Activated T-helper 1 cell treated with anti-CD3 and anti-CD28 coated beads, Interleukin-2, amount 50 U/mL, for 16 hours (primary cell): ENCODE data around the gene APBA2.
"Not testable (repeated sequence)": the region's sequence is repeated elsewhere in the genome, so short reads cannot be mapped to it uniquely, and the experiment has no call there.

Experiments used
- DNase-seq, 2 donors: peaks; one replicate each; pipeline ENCODE4 v3.0.0-alpha.2; 2020; ENCODE audit warnings: low read depth in 1 of 2, low spot score in 1 of 2

Gene APBA2

GRCh38 chr15:28885630-28886430 is at the start of gene APBA2:
Gene APBA2 (plus strand): TSS chr15:28885974. CDS start chr15:29053885, 167,911 bp downstream.
- peak in 1 of 2 donors; percentile 17 for DNase-seq

GRCh38 chr15:28840285-28840684 is 45.5 kb upstream of the APBA2 start:
- DNase-seq = not testable (repeated sequence)

GRCh38 chr15:28842210-28842609 is 43.6 kb upstream of the APBA2 start:
- not testable (repeated sequence) for DNase-seq

- not testable (repeated sequence) for DNase-seq
Measured at GRCh38 chr15:28843520-28843919, 42.3 kb upstream of the APBA2 start.

GRCh38 chr15:28844147-28844546 is 41.6 kb upstream of the APBA2 start:
- not testable (repeated sequence) for DNase-seq

- not testable (repeated sequence) for DNase-seq
Measured at GRCh38 chr15:28847247-28847646, 38.5 kb upstream of the APBA2 start.

GRCh38 chr15:28847959-28848358 is 37.8 kb upstream of the APBA2 start:
- not testable (repeated sequence) for DNase-seq

- DNase-seq = not testable (repeated sequence)
Measured at GRCh38 chr15:28848521-28848920, 37.3 kb upstream of the APBA2 start, which contains the start of gene GOLGA6L7. Gene GOLGA6L7 (minus strand): TSS chr15:28848644. CDS start chr15:28848549, 95 bp downstream.

GRCh38 chr15:28849271-28849670 is 36.5 kb upstream of the APBA2 start:
- DNase-seq = not testable (repeated sequence)

GRCh38 chr15:28849766-28850165 is 36.0 kb upstream of the APBA2 start:
- DNase-seq = not testable (repeated sequence)

- DNase-seq = not testable (repeated sequence)
Measured at GRCh38 chr15:28853654-28854053, 32.1 kb upstream of the APBA2 start.

GRCh38 chr15:28854578-28854977 is 31.2 kb upstream of the APBA2 start:
- not testable (repeated sequence) for DNase-seq

GRCh38 chr15:28861031-28861534 is 24.7 kb upstream of the APBA2 start:
- DNase-seq = no peak

- not testable (repeated sequence) for DNase-seq
Measured at GRCh38 chr15:28861589-28862293, 24.0 kb upstream of the APBA2 start.

- no peak for DNase-seq
Measured at GRCh38 chr15:28868744-28869345, 16.9 kb upstream of the APBA2 start.

GRCh38 chr15:28871168-28871567 is 14.6 kb upstream of the APBA2 start:
- no peak for DNase-seq

- DNase-seq = no peak
Measured at GRCh38 chr15:28873006-28873405, 12.8 kb upstream of the APBA2 start.

GRCh38 chr15:28873585-28874190 is 12.1 kb upstream of the APBA2 start:
- no peak for DNase-seq

- DNase-seq = no peak
Measured at GRCh38 chr15:28875461-28876000, 10.2 kb upstream of the APBA2 start.

GRCh38 chr15:28876131-28876844 is 9.5 kb upstream of the APBA2 start:
- no peak for DNase-seq
